HepG2 (cell line): ENCODE measurements around the gene PGPEP1. TPM values are rescaled to one million over a fixed set of nuclear protein-coding genes. Genes with fewer than 3 reads are reported as not detected.

ENCODE experiments used
- BATF2 ChIP-seq: sonication (generic); formaldehyde crosslinking; IDR thresholded peaks from 2 replicates; pipeline ENCODE4 v1.8.0; 2022; ENCODE audit warnings: mild to moderate bottlenecking, missing genetic modification reagents, moderate library complexity
- CEBPB ChIP-seq: IDR thresholded peaks from 2 replicates; pipeline ENCODE4 v1.6.1; 2011; ENCODE audit warnings: low read depth, low read length, improper control_type of control experiment, borderline replicate concordance
- KIAA2018 ChIP-seq: sonication (generic); formaldehyde crosslinking; IDR thresholded peaks from 2 replicates; pipeline ENCODE4 v1.5.0; 2020; ENCODE audit warnings: mild to moderate bottlenecking, missing genetic modification reagents, borderline replicate concordance
- PAX8 ChIP-seq: sonication (generic); formaldehyde crosslinking; IDR thresholded peaks from 2 replicates; pipeline ENCODE4 v1.8.0; 2022; ENCODE audit warnings: mild to moderate bottlenecking, missing genetic modification reagents, borderline replicate concordance
- SMAD1 ChIP-seq: sonication (generic); formaldehyde crosslinking; IDR thresholded peaks from 2 replicates; pipeline ENCODE4 v1.4.0; 2020; ENCODE audit warnings: missing genetic modification reagents, low read depth, mild to moderate bottlenecking, borderline replicate concordance
- ZNF160 ChIP-seq: sonication (generic); formaldehyde crosslinking; IDR thresholded peaks from 2 replicates; pipeline ENCODE4 v1.8.0; 2022; ENCODE audit warnings: mild to moderate bottlenecking, inconsistent platforms, missing genetic modification reagents
- ZNF275 ChIP-seq: sonication (generic); formaldehyde crosslinking; IDR thresholded peaks from 2 replicates; pipeline ENCODE4 v1.8.0; 2022; ENCODE audit warnings: missing genetic modification reagents, mild to moderate bottlenecking, inconsistent platforms, borderline replicate concordance
- ZNF296 ChIP-seq: sonication (generic); formaldehyde crosslinking; conservative IDR thresholded peaks from 2 replicates; pipeline ENCODE4 v1.5.0; 2020; ENCODE audit warnings: mild to moderate bottlenecking, missing genetic modification reagents
- ZNF468 ChIP-seq: sonication (generic); formaldehyde crosslinking; IDR thresholded peaks from 2 replicates; pipeline ENCODE4 v1.8.0; 2022; ENCODE audit warnings: mild to moderate bottlenecking, moderate library complexity, missing genetic modification reagents
- ZNF672 ChIP-seq: sonication (generic); formaldehyde crosslinking; IDR thresholded peaks from 2 replicates; pipeline ENCODE4 v1.8.1; 2022; ENCODE audit warnings: missing genetic modification reagents
- polyA plus RNA-seq, 8 experiments: library from polyadenylated mRNA; depleted of rRNA in 3 of 8; stranded (reverse) in 7 of 8; unstranded in 1 of 8; fragments of >200 nt; fragmentation: Illumina TruSeq in 4 of 8; extraction: Trizol in 4 of 8; gene quantifications; 2 replicates each; pipeline versions ENCODE4 v1.2.1 to v1.2.3, GENCODE V29; 2011 to 2016; ENCODE audit warnings: low read depth in 4 of 8, missing spikeins in 1 of 8, mixed read lengths in 1 of 8; ENCODE audit not compliant: insufficient read depth in 1 of 8
- total RNA-seq, 5 experiments: library from RNA; depleted of rRNA; stranded (reverse); fragments of >200 nt; fragmentation: Illumina TruSeq; extraction: Trizol; gene quantifications; 2 replicates each; pipeline ENCODE4 v1.2.3, GENCODE V29; 2016; ENCODE audit warnings: low read depth in 1 of 5
- TF ChIP-seq, protein P1 (sequence below): sonication (generic); formaldehyde crosslinking; IDR thresholded peaks from 2 replicates; pipeline ENCODE4 v1.5.1; 2020; ENCODE audit warnings: mild to moderate bottlenecking, missing genetic modification reagents, moderate library complexity

PGPEP1 gene
- total and polyA plus RNA-seq, 2 of the 13 experiments (the other 11 are each of a cell fraction or from before 2014, with no cell fraction given): 53.1 to 56.6 TPM

DNA sequence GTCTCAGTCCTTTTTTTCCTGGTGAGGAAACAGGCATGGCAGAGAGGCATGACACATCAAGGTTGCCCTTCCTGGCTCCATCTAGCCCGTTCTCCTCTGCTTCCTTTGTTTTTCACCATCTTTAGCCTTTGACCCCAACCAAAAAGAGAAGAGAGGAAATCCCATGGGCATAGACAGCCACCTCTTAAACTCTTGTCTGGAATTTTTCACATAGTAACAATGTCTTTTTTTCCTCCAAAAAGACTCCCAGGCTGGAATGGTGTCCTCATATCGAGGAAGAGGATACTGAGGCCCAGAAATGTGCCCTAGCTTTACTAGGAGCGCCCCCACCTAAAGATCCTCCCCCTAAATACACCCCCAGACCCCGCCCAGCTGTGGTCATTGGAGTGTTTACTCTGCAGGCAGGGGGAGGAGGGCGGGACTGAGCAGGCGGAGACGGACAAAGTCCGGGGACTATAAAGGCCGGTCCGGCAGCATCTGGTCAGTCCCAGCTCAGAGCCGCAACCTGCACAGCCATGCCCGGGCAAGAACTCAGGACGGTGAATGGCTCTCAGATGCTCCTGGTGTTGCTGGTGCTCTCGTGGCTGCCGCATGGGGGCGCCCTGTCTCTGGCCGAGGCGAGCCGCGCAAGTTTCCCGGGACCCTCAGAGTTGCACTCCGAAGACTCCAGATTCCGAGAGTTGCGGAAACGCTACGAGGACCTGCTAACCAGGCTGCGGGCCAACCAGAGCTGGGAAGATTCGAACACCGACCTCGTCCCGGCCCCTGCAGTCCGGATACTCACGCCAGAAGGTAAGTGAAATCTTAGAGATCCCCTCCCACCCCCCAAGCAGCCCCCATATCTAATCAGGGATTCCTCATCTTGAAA is 45.5 kb downstream of the PGPEP1 start, which contains the start of gene GDF15 (continued):
- TF ChIP-seq CEBPB (no peak), ZNF296 (CRISPR knock-in tag) (no peak), SMAD1 (CRISPR knock-in tag) (peak; percentile 96), ZNF468 (0 out of 2 replicates have a peak, but pooled peaks have one; percentile 65), KIAA2018 (no peak), ZNF672 (no peak; the same call in 1 of the 2 replicates), ZNF160 (peak; percentile 89), PAX8 (no peak; the same call in 1 of the 2 replicates), ZNF275 (CRISPR knock-in tag) (peak; percentile 64; the same call in 1 of the 2 replicates), BATF2 (peak; percentile 76; the same call in 1 of the 2 replicates)
- TF ChIP-seq, protein P1, sequence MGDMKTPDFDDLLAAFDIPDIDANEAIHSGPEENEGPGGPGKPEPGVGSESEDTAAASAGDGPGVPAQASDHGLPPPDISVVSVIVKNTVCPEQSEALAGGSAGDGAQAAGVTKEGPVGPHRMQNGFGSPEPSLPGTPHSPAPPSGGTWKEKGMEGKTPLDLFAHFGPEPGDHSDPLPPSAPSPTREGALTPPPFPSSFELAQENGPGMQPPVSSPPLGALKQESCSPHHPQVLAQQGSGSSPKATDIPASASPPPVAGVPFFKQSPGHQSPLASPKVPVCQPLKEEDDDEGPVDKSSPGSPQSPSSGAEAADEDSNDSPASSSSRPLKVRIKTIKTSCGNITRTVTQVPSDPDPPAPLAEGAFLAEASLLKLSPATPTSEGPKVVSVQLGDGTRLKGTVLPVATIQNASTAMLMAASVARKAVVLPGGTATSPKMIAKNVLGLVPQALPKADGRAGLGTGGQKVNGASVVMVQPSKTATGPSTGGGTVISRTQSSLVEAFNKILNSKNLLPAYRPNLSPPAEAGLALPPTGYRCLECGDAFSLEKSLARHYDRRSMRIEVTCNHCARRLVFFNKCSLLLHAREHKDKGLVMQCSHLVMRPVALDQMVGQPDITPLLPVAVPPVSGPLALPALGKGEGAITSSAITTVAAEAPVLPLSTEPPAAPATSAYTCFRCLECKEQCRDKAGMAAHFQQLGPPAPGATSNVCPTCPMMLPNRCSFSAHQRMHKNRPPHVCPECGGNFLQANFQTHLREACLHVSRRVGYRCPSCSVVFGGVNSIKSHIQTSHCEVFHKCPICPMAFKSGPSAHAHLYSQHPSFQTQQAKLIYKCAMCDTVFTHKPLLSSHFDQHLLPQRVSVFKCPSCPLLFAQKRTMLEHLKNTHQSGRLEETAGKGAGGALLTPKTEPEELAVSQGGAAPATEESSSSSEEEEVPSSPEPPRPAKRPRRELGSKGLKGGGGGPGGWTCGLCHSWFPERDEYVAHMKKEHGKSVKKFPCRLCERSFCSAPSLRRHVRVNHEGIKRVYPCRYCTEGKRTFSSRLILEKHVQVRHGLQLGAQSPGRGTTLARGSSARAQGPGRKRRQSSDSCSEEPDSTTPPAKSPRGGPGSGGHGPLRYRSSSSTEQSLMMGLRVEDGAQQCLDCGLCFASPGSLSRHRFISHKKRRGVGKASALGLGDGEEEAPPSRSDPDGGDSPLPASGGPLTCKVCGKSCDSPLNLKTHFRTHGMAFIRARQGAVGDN (CRISPR knock-in tag): peak; percentile 93
